Measurements from ENCODE around the gene DOC2A. TPM values are rescaled to one million over a fixed set of nuclear protein-coding genes. Genes with fewer than 3 reads are reported as not detected.

The DOC2A gene
- total and polyA plus RNA-seq, 9 of the 15 experiments (the other 6 are each of a cell fraction or from before 2014, with no cell fraction given) = 0.03 to 0.38 (median 0.28) TPM; not detected in 1

- TF ChIP-seq ARID4B (CRISPR knock-in tag; IDR thresholded peaks at IDR 0.05) = peak; percentile 62; the same call in 1 of the 2 replicates
- no peak for TF ChIP-seq CBX8 (IDR thresholded peaks at IDR 0.05; ENCODE audit: borderline replicate concordance, extremely low read depth, low read depth, low read length, poor library complexity, severe bottlenecking)
These were observed 48.4 kb downstream of the DOC2A start (continued) for GRCh38 chr16:29962344-29962994.
